HG03439 (cell line): ENCODE results near the gene RNF149.
"Not testable (repeated sequence)": the region's sequence is repeated elsewhere in the genome, so short reads cannot be mapped to it uniquely, and the experiment has no call there.

Experiments
- ATAC-seq: cut with Tn5 transposase; IDR thresholded peaks from one replicate; pipeline ENCODE4 v1.9.1; 2021; ENCODE audit warnings: mild to moderate bottlenecking, moderate library complexity; ENCODE audit not compliant: unreplicated experiment

Gene RNF149, protein sequence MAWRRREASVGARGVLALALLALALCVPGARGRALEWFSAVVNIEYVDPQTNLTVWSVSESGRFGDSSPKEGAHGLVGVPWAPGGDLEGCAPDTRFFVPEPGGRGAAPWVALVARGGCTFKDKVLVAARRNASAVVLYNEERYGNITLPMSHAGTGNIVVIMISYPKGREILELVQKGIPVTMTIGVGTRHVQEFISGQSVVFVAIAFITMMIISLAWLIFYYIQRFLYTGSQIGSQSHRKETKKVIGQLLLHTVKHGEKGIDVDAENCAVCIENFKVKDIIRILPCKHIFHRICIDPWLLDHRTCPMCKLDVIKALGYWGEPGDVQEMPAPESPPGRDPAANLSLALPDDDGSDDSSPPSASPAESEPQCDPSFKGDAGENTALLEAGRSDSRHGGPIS

DNA sequence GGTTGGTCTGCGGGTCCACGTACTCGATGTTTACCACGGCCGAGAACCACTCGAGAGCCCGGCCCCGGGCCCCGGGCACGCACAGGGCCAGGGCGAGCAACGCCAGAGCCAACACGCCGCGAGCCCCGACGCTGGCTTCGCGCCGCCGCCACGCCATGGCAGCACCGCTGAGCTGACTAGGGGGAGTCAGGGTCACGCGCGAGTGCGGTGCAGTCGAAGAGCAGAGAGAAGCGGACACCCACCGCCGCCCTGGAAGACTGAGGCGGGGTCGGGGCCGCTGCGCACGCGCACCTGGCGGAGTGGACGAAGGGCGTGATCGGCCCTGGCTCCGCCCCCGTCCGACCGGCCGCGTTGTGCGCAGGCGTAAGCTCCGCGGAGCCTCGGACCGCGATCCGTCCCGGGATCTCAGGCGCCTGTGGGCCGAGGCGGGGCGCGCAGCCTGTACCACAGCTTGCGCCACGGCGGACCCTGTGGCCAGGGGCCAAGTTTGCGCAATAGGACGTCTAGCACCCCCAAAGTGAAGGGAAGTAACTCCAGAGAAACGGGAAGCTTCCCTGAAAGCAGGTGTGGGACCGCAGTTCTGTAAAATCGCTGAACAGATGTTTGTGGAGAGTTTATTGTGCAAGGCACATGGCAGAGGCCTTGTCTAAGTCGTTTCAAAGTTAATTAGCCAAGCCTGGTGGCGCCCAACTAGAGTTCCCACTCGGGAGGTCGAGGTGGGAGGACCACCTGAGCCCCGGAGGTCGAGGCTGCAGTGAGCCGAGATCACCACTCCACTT, at the start of gene RNF149:
RNF149 (minus strand) TSS at position 270 of the 779 bp plus-strand sequence; CDS start at position 157, 113 bp downstream.
- peak; percentile 64 for ATAC-seq

DNA sequence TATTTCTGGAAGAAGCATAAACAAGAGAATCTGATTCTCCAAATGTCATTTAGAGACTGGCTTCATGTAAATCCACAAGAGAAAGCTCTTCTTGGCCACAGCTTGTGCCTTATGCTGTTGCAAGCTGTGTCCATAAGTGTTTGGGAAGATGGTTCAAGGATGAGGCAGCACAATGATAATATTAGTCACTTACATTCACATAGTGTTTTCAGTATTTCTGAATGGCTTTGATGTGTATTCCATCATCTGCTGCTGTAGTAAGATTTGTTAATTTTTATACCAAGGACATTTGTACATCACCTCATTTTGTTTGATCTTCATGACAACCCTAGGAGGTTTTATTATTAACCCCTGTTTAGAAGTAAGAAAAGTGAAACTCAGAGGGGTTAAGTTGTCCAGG, 48.9 kb upstream of the RNF149 start:
- no peak for ATAC-seq

DNA sequence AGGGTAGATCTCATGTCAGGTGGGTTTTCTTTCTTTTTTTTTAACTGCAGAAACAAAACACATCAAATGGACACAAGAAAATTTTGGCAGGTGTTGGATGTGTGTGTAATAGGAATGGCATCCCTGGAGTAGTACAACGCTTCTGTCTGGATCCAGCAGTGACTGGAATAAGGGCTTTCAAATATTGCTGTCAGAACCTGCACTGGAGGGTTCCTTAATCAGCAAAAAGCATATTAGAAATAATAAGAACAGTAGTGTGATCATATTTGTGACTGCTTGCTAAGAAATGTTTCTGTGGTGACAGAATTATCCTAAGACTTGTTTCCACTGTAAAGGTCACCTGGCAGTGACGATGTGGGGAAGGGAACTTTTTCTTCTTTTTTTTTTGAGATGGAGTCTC, 48.0 kb upstream of the RNF149 start:
- no peak for ATAC-seq

DNA sequence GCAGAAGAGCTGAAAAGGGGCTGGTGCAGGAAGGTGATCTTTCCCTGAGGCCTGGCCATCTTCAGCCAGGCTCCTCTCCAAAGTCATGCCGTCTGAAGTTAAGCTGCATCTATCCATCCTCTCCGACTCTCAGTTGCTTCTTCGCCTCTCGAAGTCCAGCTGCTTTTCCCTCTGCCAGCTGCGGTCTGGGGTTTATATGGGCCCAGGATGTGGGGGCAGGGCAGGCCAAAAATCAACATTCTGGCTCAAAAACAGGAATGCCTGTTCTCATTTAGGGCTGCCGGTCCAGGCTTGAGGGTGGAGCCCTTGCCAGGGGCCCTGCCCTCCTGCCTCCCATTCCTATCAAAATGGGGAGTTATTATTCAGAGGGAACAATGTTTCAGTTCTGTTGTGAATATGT, 47.6 kb upstream of the RNF149 start:
- no peak for ATAC-seq

DNA sequence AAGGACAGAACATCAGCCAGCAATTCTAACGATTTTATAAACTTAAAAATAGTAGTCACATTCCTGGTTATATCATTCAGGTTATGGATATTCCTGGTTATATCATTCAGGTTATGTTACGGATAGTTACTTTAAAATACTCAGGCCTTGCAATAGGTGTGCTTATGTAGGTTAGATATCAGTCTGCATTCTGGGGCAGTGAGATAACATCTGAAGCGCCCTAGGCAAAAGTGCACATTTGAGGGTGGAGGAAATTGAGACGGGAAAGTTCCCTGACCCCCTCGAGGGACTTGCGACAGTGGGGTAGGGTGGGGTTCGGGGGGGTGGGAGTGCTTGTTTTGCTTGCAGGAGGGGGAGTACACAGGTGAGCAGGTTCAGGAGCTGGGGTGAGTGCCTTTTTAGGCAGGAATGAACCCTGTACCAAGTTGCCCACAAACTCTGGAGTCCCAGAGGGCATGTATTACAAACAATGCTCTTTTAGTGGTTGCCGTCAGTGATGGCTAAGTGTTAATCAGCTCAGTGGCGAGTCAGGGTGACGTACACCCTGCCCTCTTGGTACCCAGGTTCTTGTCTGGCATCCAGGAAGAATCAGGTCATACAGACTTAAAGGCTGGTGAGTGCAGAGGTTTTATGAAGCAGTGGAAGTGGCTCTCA, 47.0 kb upstream of the RNF149 start:
- ATAC-seq: no peak

DNA sequence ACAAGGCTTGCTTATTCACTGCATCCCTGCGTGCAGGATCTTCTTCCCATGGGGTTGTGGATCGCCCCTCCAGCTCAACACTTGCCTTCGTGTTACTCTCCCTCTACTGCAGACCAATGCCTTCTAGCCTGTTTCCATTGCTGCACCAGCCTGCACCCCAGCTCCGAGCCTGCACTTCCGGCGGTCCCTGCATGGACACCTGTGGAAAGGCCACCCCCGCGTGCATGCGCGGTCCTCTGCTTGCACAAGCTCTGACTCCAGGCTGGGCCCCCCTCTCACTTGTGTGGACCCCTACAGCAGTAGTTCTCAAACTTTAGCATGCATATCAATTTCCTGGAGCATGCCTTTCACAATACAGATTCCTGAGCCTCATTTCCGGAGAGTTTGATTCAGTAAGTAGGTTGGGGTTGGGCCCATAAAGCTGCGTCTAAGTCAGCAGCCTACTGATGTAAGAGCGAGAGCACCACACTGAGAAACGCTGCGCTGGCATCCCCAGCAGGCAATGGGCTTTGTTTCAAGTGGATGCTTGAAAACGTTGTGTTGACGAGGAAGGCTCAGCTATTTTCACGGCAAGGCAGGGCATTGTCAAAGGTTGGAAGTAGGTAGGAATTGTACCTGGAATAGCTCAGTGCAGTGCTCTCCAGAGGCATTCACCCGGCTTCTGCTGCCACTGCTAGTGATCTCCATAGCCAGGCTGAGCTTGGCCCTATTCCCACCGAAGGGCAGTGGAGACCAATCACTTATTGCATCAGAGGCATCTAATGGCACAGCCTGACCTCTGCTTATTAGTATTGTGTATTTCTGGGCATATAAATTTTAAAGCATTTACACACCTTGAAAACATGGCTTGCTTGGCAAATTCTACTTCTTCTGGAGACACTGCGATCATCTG, 46.2 kb upstream of the RNF149 start:
- no peak for ATAC-seq

DNA sequence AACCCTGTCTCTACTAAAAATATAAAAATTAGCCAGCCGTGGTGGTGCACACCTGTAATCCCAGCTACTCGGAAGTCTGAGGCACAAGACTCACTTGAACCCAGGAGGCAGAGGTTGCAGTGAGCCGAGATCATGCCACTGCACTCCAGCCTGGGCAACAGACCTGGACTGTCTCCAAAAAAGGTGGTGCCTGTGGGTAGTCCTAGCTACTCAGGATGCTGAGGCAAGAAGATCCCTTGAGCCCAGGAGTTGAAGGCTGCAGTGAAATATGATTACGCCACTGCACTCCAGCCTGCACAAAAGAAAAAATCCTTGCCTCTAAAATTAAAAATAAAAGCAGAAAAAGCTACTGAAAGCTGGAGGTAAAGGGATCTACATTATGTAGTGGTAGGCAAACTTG, 44.1 kb upstream of the RNF149 start:
- ATAC-seq: not testable (repeated sequence)

DNA sequence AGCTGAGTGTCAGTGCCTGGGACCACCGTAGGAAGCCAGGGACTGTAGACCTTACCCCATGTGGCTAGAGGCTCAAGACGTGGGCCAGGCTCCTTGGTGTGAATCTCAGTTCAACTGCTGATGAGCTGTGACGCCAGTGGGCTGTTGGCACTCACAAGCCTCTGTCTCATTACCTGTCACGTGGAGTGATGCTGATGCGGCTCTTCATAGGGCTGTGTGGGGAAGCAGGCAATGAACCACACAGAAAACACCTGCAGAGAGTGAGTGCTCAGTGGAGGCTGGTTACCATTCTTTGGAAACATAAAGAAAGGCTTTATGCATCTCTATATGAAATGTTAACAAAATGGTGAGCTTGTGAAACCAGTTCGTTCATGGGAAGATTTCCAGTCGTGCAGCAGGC, 42.7 kb upstream of the RNF149 start:
- ATAC-seq: no peak

DNA sequence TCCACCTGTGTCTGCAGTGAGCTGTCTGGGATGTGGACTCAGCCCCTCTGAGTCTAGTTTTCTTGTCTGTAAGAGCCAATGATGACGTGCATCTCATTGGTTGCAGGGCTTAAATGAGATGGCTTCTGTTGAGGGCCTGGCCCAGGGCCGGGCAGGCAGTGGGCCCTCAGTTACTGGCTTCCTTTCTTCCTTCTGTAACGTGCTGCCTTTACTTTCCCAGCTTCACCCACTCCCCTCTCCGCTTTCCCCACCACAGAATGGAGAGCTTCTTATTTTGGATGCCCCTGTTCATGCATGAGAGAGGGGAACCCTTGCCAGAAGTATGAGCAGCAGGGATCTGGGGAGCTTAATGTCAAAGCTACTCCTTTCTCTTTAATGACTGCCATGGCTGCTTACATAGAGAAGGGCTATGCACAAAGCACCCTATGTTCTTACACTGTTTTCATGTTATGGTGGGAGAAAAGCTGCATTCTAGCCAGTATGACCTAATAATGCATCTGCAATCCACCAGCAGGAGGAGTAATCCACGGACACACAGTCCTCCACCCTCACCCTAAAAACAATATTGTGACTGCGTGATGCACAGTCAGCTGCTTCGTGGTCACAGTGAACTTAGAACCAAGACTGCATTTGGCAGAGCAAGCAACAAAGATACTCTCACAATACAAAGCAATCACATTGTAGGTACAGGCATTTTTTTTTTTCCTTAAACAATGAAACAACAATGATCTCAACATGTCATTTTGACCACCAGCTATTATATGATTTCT, 41.6 kb upstream of the RNF149 start:
- ATAC-seq: no peak

DNA sequence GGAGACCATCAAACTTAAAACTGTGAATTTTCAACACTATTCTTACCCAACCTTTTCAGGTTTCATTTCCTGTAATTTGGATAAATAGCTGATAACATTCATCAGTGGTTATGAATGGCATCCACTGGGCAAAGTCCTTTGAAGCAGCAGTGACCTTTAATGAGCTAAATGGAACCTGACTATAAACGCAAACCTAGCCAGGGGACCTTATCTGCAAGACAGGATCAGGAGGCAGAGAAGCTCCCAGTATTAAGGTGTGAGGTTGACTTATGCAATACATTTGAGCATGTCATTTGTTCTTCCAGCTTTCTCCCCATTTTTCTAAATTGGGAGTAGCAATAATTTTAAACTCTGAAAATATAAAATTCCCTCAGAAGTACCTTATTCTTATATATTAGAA, 40.4 kb upstream of the RNF149 start:
- no peak for ATAC-seq

DNA sequence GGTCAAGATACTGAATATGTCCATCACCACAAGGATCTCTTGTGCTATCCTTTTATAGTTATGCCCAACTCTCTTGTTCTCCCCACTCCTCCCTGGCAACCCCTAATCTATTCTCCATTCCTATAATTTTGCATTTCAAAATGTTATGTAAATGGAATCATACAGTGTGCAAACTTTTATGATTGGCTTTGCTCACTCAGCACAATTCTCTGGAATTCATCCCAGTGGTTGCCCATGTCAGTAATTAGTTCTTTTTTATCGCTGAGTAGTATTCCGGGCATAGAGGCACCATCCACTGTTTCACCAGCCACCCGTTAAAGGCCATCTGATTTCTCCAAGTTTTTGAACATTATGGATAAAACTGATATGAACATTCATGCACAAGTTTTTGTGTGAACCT, 38.4 kb upstream of the RNF149 start:
- ATAC-seq: no peak

DNA sequence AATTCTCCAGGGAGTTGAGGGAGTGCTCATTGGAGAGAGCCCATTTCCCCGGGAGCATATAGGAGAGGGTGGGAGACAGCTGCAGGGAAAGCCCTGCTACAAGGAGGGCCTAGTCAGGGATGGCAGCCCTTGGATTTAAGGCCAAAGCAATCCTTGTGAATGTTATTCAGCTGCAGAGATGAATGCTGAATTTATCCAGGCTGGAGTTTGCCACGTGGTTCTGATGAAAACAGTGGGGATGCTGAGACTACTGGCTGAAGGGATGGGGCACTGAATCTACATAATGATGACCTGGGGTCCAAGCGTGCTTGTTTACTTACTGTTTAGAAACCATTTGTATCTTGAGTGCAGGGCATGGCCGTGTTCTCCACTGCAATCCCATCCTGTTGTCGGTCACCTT, 35.6 kb upstream of the RNF149 start:
- no peak for ATAC-seq

DNA sequence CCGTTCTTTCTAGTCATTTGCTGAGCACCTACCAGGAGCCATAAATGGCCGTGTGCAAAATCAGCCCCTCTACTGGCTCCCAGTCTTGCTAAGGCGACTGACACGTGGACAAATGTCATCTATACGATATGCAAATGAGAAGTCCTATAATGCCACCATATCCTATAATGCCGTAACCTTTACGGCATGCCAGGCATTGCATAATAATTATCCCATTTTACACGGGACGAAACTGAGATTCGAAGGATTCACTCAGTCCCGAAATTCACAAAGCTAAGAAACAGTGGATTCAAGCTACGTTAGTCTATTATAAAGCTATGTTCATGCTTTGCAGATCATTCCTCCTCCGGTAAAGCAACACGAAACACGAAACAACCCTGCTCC, 34.1 kb upstream of the RNF149 start:
- no peak for ATAC-seq

DNA sequence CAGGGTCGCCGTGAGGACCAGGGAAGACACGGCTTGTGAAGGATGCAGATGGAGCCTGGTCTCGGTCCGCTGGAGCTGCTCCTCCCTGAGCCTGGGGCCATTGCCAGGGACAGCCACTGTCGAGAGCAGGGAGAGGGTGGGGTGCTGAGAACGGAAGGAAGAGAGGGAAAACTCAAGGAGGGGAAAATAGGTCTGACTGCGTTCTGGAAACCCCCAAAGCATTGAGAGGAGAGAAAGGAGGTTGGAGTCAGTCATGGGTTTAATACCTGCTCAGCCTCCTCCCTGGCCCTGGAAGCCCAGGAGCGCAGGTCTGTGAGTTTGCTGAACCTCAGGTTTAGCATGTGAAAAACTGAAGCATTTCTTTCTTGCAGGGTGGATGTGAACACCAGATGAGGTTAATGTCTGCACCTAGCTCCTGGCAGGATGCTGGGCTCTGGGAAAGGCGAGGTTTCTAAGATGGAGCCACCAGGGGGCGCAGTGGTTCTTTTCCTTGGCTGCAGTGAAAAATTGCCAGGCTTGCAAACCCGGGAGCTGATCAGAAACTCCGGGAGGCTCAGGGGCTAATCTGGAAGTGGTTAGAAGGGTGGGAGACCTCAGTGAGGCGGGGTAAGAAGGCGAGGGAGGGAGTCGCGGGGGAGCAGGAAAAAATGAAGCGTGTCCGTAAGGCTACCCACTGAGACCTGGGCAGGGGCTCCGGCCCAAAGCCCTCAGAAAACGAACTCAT, 33.6 kb upstream of the RNF149 start:
- no peak for ATAC-seq

DNA sequence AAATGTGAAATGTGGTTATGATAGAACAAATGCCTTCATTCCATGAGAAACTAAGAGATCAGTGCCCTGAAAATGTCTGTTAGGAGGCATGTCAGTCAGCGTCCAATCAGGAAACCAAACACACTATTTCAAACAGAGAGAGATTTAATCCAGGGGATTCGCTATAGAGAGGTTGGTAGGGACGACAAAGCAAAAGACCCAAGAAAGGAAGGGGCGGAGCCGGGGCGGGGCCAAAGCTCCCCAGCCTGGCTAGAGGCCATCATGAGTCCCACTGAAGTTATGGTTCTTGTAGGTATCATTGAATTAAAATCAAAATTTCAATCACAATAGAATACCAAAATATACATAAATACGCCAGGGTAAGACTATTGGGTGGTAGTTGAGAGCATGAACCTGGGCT, 32.9 kb upstream of the RNF149 start:
- ATAC-seq: no peak

DNA sequence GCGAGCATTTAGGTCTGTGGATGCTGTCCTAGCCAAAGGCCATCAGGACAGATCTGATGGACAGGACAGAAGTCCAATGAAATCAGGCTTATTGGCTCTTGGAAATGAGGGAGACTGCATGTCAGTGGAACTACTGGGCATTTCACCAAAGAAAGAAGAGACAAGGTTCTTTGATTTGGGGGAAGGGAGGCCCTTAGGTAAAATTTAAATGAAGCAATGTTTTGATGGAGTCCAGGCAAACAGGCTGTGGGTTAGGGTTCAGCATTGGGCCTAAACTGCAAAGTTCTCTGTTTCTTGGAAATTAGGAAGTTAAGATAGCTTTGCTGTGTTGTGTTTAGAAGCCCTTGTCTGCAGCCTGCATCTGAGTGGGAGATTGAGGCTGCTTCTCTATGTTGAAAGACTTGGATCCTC, 31.6 kb upstream of the RNF149 start:
- no peak for ATAC-seq

DNA sequence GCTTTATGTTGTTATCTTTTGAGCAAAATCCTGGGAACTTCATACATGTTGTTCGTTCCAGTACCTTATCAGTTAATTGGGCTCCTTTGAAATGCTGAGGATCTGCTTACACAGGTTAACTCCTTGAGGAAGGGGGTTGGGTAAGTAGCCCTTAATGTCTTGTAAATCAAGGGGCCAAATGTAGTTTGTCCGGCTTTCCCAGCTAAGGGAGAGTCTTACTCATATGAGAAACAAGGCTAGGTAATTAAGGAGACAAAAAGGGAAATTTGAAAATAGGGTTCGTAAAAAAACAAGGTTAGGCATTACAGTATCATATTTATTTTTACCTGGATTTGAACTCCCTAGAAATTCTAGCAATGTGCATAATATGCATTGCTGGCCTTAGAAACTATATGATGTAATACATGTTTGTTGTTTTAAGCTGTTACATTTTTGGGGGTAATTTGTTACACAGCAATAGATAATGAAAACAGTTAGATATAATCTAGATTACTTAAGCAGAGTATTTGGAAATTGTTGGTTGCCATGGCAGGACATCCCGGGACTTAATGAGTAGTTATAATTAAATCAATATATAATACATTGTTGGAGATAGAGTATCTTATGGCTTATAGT, 30.9 kb upstream of the RNF149 start:
- ATAC-seq: no peak

DNA sequence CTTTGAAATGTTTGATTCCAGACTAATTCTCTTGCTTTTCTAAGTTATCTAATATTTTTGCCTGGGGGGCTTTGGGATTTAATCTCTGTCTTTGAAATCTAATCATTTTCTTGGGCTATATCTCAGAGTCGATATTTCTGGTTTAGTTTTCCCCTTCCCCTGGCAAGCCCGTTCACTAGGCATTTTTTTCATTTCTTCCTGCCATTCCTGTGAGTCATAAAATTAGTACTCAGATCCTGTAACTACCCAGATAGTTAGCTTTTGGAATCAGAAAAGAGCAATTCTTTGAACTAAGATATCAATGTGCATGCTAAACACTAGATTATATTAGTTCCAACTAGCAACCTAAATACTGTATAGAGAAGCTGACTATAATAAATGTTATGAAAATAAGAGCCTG, 29.4 kb upstream of the RNF149 start:
- no peak for ATAC-seq
